AG04449 (cell line): ENCODE measurements around the gene DLGAP1.

Experiments
- CTCF ChIA-PET: fragments of 350-600 bp; formaldehyde crosslinking; extraction: SDS; loops from one replicate; lab custom pipeline; 2021; ENCODE audit warnings: antibody characterized with exemption; lab: Yijun Ruan, JAX
- POLR2A ChIA-PET: fragments of 400-600, 350-600 bp; formaldehyde crosslinking; extraction: SDS; loops from one replicate; lab custom pipeline; 2020; ENCODE audit warnings: antibody characterized with exemption, inconsistent platforms; lab: Yijun Ruan, JAX
- DNase-seq: peaks from one replicate; pipeline ENCODE4 v3.0.0-alpha.2; 2010; ENCODE audit warnings: low read depth, low spot score
- H3K4me3 ChIP-seq: 2 replicates; pipeline ENCODE4 v1.5.1; 2011; ENCODE audit warnings: low read depth, mild to moderate bottlenecking, control low read depth, low read length
- CTCF ChIP-seq: IDR thresholded peaks from one replicate; pipeline ENCODE4 v1.5.1; 2011; ENCODE audit warnings: mild to moderate bottlenecking, moderate library complexity, low read length, control low read depth, inconsistent platforms; ENCODE audit not compliant: insufficient read depth; ENCODE audit errors: missing control alignments

DLGAP1 gene

GRCh38 chr18:3870914-3871313 lies 584.2 kb downstream of the DLGAP1 start:
- CTCF ChIA-PET, result interaction anchor here (1.0 to 6.2 kb wide), 17 partner anchors 9 to 589 kb away, joined by 3 to 237 read pairs (median 13); no protein-coding TSS in a partner anchor

GRCh38 chr18:3869848-3870247 lies 585.3 kb downstream of the DLGAP1 start:
- TF ChIP-seq CTCF, result peak; percentile 28
- CTCF ChIA-PET, result interaction anchor here (0.7 to 6.2 kb wide), 57 partner anchors 8 to 596 kb away, joined by 3 to 237 read pairs (median 5); no protein-coding TSS in a partner anchor
- H3K4me3 ChIP-seq, result no peak overlapping the region
- no peak for DNase-seq
- POLR2A ChIA-PET, result no interaction called here

More at GRCh38 chr18:3870914-3871313, 584.2 kb downstream of the DLGAP1 start:
- no peak for TF ChIP-seq CTCF
- POLR2A ChIA-PET, result no interaction called here
- no peak overlapping the region for H3K4me3 ChIP-seq
- DNase-seq, result no peak

GRCh38 chr18:3867864-3868311 lies 587.2 kb downstream of the DLGAP1 start:
- no peak for TF ChIP-seq CTCF
- DNase-seq, result no peak
- no peak overlapping the region for H3K4me3 ChIP-seq
- ChIA-PET POLR2A (no interaction called here), CTCF (interaction anchor here (0.8 to 6.2 kb wide), 9 partner anchors 10 to 586 kb away, joined by 3 to 237 read pairs (median 6); no protein-coding TSS in a partner anchor)

GRCh38 chr18:3867236-3867635 lies 587.9 kb downstream of the DLGAP1 start:
- ChIA-PET POLR2A (no interaction called here), CTCF (interaction anchor here (1.3 to 6.2 kb wide), 6 partner anchors 9 to 585 kb away, joined by 3 to 237 read pairs (median 27); no protein-coding TSS in a partner anchor)
- H3K4me3 ChIP-seq, result no peak overlapping the region
- no peak for TF ChIP-seq CTCF
- no peak for DNase-seq

GRCh38 chr18:3864669-3865298 lies 590.3 kb downstream of the DLGAP1 start:
- ChIA-PET POLR2A (no interaction called here), CTCF (no interaction called here)
- no peak for TF ChIP-seq CTCF
- H3K4me3 ChIP-seq, result no peak overlapping the region
- no peak for DNase-seq

- H3K4me3 ChIP-seq, result no peak overlapping the region
- ChIA-PET CTCF (interaction anchor here (1.1 kb wide), 2 partner anchors 14 to 91 kb away, joined by 3 to 4 read pairs; no protein-coding TSS in a partner anchor), POLR2A (no interaction called here)
- no peak for TF ChIP-seq CTCF
- no peak for DNase-seq
Measured at GRCh38 chr18:3863593-3863992, 591.5 kb downstream of the DLGAP1 start.
